ENCODE data around the gene SLC19A1.

SLC19A1 gene

GRCh38 chr21:45472445-45473365 is 69.5 kb downstream of the SLC19A1 start:
- no peak for TF ChIP-seq TAF1 (IDR thresholded peaks at IDR 0.05; ENCODE audit: borderline replicate concordance, low read depth, low read length)
- no peak for TF ChIP-seq POLR2AphosphoS5 (IDR thresholded peaks at IDR 0.05; ENCODE audit: low read depth, low read length)
- no peak for TF ChIP-seq POLR2A (IDR thresholded peaks at IDR 0.05; ENCODE audit: low read depth, low read length)
- FAIRE-seq (no peak), DNase-seq (ENCODE audit: insufficient read length) (no peak)

- DNase-seq (ENCODE audit: insufficient read length) (no peak), FAIRE-seq (no peak)
- no peak for TF ChIP-seq POLR2A (IDR thresholded peaks at IDR 0.05; ENCODE audit: low read depth, low read length)
- no peak for TF ChIP-seq TAF1 (IDR thresholded peaks at IDR 0.05; ENCODE audit: borderline replicate concordance, low read depth, low read length)
- TF ChIP-seq POLR2AphosphoS5 (IDR thresholded peaks at IDR 0.05; ENCODE audit: low read depth, low read length) = no peak
Observed at GRCh38 chr21:45471525-45472221, 70.6 kb downstream of the SLC19A1 start.

DNA sequence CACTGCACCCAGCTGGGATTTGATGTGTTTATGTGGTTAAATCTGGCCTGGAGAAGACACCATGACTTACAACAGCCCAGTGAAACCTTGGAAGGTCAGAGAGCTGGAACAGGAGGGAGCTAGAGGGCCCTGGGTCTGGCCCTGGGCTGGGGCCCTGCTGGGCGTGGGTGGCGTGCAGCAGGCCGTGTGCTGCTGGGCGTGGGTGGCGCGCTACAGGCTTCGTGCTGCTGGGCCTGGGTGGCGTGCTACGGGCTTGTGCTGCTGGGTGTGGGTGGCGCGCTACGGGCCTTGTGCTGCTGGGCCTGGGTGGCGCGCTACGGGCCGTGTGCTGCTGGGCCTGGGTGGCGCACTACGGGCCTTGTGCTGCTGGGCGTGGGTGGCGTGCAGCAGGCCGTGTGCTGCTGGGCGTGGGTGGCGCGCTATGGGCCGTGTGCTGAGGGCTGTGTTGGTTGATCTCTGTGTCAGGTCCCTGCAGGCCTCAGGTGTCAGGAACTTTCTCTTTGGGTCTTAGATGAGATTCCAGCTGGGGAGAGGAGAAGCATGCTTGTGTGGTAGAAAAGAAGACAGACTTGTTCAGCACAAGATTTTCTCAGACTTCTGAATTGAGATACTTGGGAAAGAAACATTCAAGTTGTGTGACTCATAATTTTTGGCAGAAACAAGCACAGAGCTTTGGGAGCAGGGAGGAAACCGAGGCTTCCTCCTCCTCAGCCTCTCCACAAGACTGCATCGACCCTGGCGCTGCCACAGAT is 71.3 kb downstream of the SLC19A1 start:
- TF ChIP-seq POLR2AphosphoS5 (IDR thresholded peaks at IDR 0.05; ENCODE audit: low read depth, low read length) = no peak
- FAIRE-seq = no peak
- no peak for DNase-seq (ENCODE audit: insufficient read length)

DNA sequence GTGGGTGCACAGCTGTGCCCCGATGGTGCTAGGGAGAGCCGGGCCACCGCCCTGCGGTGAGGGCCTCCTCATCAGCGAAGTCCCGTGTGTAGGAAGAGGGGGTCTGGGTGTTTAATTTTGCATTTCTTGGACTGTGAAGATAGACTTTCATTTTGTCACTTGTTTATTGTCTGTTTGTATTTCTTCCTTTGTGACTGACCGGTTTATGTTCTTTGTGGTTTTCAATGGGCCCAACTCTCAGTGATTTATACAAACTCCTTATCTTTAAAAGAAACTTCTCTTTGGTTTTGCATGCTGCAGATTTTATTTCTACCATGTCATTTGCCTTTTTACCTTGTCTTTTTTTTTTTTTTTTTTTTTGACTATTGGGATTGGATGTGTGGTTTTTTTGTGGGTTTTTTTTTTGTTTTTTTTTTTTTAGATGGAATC is 72.1 kb downstream of the SLC19A1 start:
- no peak for FAIRE-seq
- no peak for DNase-seq (ENCODE audit: insufficient read length)
- no peak for TF ChIP-seq POLR2AphosphoS5 (IDR thresholded peaks at IDR 0.05; ENCODE audit: low read depth, low read length)
- no peak for TF ChIP-seq TAF1 (IDR thresholded peaks at IDR 0.05; ENCODE audit: borderline replicate concordance, low read depth, low read length)
- TF ChIP-seq POLR2A (IDR thresholded peaks at IDR 0.05; ENCODE audit: low read depth, low read length) = no peak

DNA sequence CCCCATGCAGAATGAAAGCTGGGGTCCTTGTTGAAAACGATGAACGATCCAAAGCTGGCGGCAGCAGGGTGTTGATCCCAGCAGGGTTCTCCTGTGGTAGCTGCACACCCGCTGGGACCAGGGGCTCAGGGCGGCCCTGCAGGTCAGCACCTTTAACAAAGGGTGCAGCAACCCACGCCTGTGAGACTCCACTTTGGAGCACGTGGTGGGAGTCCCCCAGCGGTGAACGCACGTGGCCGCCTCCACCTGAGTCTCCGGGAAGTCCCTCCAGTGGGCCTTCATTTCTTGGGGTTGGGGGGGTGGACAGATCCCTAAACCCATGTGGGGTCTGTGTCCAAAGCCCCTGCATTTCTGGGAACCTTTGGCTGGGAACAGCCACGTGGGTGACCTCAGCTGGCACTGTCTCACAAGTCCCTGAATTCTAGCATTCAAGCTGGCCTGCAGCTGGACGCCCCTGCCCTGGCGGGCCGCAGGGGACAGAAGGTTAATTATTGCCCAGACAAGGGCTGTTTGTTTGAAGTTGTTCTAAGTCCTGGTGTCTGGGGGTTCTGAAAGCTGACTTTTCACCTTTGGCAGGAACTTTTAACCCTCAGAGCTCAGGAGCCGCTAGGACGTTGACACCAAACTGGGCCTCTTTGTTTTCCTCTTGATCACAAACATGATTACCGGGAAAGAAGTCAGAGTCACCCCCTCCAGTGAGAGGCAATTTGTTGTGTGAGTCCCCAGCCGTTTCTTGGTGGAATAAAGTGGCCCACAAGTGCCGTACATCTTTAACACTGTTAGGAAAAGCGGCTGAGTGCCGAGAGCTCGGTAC is 72.8 kb downstream of the SLC19A1 start:
- FAIRE-seq (no peak), DNase-seq (ENCODE audit: insufficient read length) (no peak)
- TF ChIP-seq POLR2A (IDR thresholded peaks at IDR 0.05; ENCODE audit: low read depth, low read length) (no peak), TAF1 (IDR thresholded peaks at IDR 0.05; ENCODE audit: borderline replicate concordance, low read depth, low read length) (no peak), POLR2AphosphoS5 (IDR thresholded peaks at IDR 0.05; ENCODE audit: low read depth, low read length) (no peak)

DNA sequence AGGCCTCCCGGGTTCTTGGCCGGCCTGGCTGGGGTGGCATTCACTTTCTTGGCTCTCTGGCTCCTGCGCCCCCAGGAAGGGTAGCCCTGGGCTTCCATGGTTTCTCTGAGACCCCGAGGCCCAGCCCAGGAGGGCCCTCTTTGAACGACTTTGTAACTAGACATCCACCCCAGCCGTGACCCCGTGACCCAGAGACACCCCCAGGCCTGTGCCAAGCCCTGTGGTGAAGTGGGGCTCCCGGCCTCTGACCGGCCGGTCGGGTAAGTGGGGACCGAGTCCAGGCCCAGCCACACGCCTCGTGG is 73.3 kb downstream of the SLC19A1 start:
- DNase-seq (ENCODE audit: insufficient read length) (no peak), FAIRE-seq (no peak)
- TF ChIP-seq POLR2A (IDR thresholded peaks at IDR 0.05; ENCODE audit: low read depth, low read length) = no peak
- TF ChIP-seq TAF1 (IDR thresholded peaks at IDR 0.05; ENCODE audit: borderline replicate concordance, low read depth, low read length) = no peak
- TF ChIP-seq POLR2AphosphoS5 (IDR thresholded peaks at IDR 0.05; ENCODE audit: low read depth, low read length) = no peak

- DNase-seq (ENCODE audit: insufficient read length) = no peak
- TF ChIP-seq TAF1 (IDR thresholded peaks at IDR 0.05; ENCODE audit: borderline replicate concordance, low read depth, low read length) (no peak), POLR2A (IDR thresholded peaks at IDR 0.05; ENCODE audit: low read depth, low read length) (no peak), POLR2AphosphoS5 (IDR thresholded peaks at IDR 0.05; ENCODE audit: low read depth, low read length) (no peak)
- no peak for FAIRE-seq
Observed at GRCh38 chr21:45468051-45468970, 73.9 kb downstream of the SLC19A1 start.

GRCh38 chr21:45467221-45467779 is 74.9 kb downstream of the SLC19A1 start:
- TF ChIP-seq TAF1 (IDR thresholded peaks at IDR 0.05; ENCODE audit: borderline replicate concordance, low read depth, low read length) (no peak), POLR2AphosphoS5 (IDR thresholded peaks at IDR 0.05; ENCODE audit: low read depth, low read length) (no peak), POLR2A (IDR thresholded peaks at IDR 0.05; ENCODE audit: low read depth, low read length) (no peak)
- DNase-seq (ENCODE audit: insufficient read length) (no peak), FAIRE-seq (no peak)

- no peak for TF ChIP-seq POLR2AphosphoS5 (IDR thresholded peaks at IDR 0.05; ENCODE audit: low read depth, low read length)
- no peak for TF ChIP-seq TAF1 (IDR thresholded peaks at IDR 0.05; ENCODE audit: borderline replicate concordance, low read depth, low read length)
- no peak for TF ChIP-seq POLR2A (IDR thresholded peaks at IDR 0.05; ENCODE audit: low read depth, low read length)
- no peak for FAIRE-seq
- DNase-seq (ENCODE audit: insufficient read length) = no peak
Observed at GRCh38 chr21:45466330-45467220, 75.7 kb downstream of the SLC19A1 start.
